Spleen (tissue), 7 donors: ENCODE results near the gene RGS16.

Experiments
- CTCF ChIP-seq, 11 experiments: fragments of 200-600 bp in 7 of 11; fragments of 450-650 bp in 4 of 11; sonication (generic) in 4 of 11; IDR thresholded peaks in 8 of 11; conservative IDR thresholded peaks in 3 of 11; 1 replicate in 7 of 11; 2 replicates in 4 of 11; pipeline versions ENCODE4 v1.4.0 to v1.8.0; 2016 to 2021; ENCODE audit warnings: antibody characterized with exemption in 11 of 11, inconsistent platforms in 4 of 11, mild to moderate bottlenecking in 1 of 11
- POLR2A ChIP-seq, 3 donors: fragments of 450-650 bp; IDR thresholded peaks; one replicate each; pipeline ENCODE4 v1.5.1; 2017; ENCODE audit warnings: antibody characterized with exemption in 3 of 3, mild to moderate bottlenecking in 1 of 3
- POLR2AphosphoS5 ChIP-seq, 3 donors: sonication (generic); formaldehyde crosslinking; IDR thresholded peaks; one replicate each; pipeline ENCODE4 v1.5.1; 2017; ENCODE audit warnings: antibody characterized with exemption in 3 of 3
- donor health status: DM: no; HTN: no; CAD: no; lungs with moderate emphysema.
- donor health status: DM: no; HTN: no; CAD: no.
- donor health status: DM: no; HTN: no; CAD: no.

DNA sequence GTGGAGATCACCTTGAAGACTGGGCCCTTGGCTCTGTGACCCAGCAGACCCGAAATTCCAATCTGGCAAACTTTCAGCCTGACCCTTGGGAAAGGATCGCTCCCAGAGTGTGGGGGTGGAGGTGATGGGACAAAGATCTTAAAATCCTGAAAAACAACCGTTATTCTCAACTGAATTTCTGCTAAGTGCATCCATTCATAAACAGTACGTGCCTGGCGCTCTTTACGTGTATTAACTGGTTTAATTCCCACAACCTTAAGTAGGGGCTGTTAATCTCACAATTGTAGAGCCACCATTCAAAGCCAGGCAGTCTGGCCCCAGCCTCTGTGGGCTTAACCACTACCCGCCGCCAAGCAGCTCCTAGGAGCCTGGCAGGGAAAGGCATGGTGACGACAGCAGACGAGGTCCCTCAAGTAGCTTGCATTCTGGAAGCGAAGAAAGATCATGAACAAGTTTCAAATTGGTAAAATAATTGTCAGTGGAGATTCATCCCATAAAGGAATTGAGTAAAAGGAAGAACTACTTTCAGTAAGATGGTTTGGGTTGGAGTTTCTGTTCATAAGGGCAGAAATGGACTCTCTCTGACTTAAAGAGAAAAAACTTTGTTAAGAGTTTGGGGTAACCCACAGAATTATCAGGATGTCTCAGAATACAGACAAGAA is 11.4 kb upstream of the RGS16 start:
- no peak for TF ChIP-seq POLR2A (IDR thresholded peaks at IDR 0.05)
- no peak for TF ChIP-seq POLR2AphosphoS5 (IDR thresholded peaks at IDR 0.05)
- no peak for TF ChIP-seq CTCF (IDR thresholded peaks at IDR 0.05 in 8 of 11, conservative IDR thresholded peaks at IDR 0.05 in 3 of 11)
